GM10248 (cell line): ENCODE data around the gene GBP6.
"Not testable (repeated sequence)": the region's sequence is repeated elsewhere in the genome, so short reads cannot be mapped to it uniquely, and the experiment has no call there.

Experiments
- CTCF ChIA-PET: fragments of 300-600 bp; sonication (Branson Sonifier 250); formaldehyde crosslinking; extraction: SDS; loops from one replicate; lab custom pipeline; 2021; ENCODE audit warnings: antibody characterized with exemption; lab: Yijun Ruan, JAX
- POLR2A ChIA-PET: fragments of 350-650 bp; sonication (Branson Sonifier 250); formaldehyde crosslinking; extraction: SDS; loops from one replicate; lab custom pipeline; 2020; ENCODE audit warnings: antibody characterized with exemption; lab: Yijun Ruan, JAX
- DNase-seq: peaks from one replicate; pipeline ENCODE4 v3.0.0; 2012; ENCODE audit errors: extremely low spot score
- CTCF ChIP-seq: IDR thresholded peaks from 2 replicates; pipeline ENCODE4 v1.5.1; 2012; ENCODE audit warnings: mild to moderate bottlenecking, low read depth; ENCODE audit errors: extremely low read depth, missing control alignments, control extremely low read depth

Gene GBP6

GRCh38 chr1:89339039-89339438, 24.8 kb upstream of the GBP6 start:
- no peak for TF ChIP-seq CTCF
- CTCF ChIA-PET = interaction anchor here (1.2 kb wide), 1 partner anchor 28 kb away, joined by 3 read pairs; no protein-coding TSS in a partner anchor
- POLR2A ChIA-PET = no interaction called here
- DNase-seq = no peak

GRCh38 chr1:89345479-89345878, 18.4 kb upstream of the GBP6 start:
- POLR2A ChIA-PET = not testable (repeated sequence)

GRCh38 chr1:89347296-89347695, 16.6 kb upstream of the GBP6 start:
- POLR2A ChIA-PET = no interaction called here
- CTCF ChIA-PET = no interaction called here
- DNase-seq = no peak
- TF ChIP-seq CTCF = no peak

More at GRCh38 chr1:89345479-89345878, 18.4 kb upstream of the GBP6 start:
- not testable (repeated sequence) for DNase-seq
- CTCF ChIA-PET = interaction anchor here (1.0 to 1.1 kb wide), 2 partner anchors 13 to 21 kb away, joined by 3 to 5 read pairs; no protein-coding TSS in a partner anchor

GRCh38 chr1:89350298-89350697, 13.6 kb upstream of the GBP6 start:
- ChIA-PET CTCF (interaction anchor here (0.5 kb wide), 1 partner anchor 10 kb away, joined by 3 read pairs; no protein-coding TSS in a partner anchor), POLR2A (no interaction called here)
- no peak for DNase-seq
- TF ChIP-seq CTCF = no peak

GRCh38 chr1:89351597-89352311, 12.1 kb upstream of the GBP6 start:
- POLR2A ChIA-PET = no interaction called here
- no peak for TF ChIP-seq CTCF
- CTCF ChIA-PET = interaction anchor here (1.1 to 1.7 kb wide), 3 partner anchors 10 to 378 kb away, joined by 4 to 6 read pairs (median 4); no protein-coding TSS in a partner anchor
- DNase-seq = no peak

- no peak for TF ChIP-seq CTCF
- DNase-seq = no peak
- CTCF ChIA-PET = interaction anchor here (1.1 to 1.7 kb wide), 3 partner anchors 11 to 379 kb away, joined by 4 to 6 read pairs (median 4); no protein-coding TSS in a partner anchor
- POLR2A ChIA-PET = no interaction called here
Observed at GRCh38 chr1:89352421-89352820, 11.4 kb upstream of the GBP6 start.

GRCh38 chr1:89354205-89354604, 9.7 kb upstream of the GBP6 start:
- POLR2A ChIA-PET = no interaction called here
- no peak for TF ChIP-seq CTCF
- CTCF ChIA-PET = interaction anchor here (1.1 kb wide), 2 partner anchors 9 to 268 kb away, joined by 3 read pairs; partner anchors contain the start of gene GBP6
- no peak for DNase-seq
